ENCODE measurements around the gene GCGR.

- TF ChIP-seq, protein P1, sequence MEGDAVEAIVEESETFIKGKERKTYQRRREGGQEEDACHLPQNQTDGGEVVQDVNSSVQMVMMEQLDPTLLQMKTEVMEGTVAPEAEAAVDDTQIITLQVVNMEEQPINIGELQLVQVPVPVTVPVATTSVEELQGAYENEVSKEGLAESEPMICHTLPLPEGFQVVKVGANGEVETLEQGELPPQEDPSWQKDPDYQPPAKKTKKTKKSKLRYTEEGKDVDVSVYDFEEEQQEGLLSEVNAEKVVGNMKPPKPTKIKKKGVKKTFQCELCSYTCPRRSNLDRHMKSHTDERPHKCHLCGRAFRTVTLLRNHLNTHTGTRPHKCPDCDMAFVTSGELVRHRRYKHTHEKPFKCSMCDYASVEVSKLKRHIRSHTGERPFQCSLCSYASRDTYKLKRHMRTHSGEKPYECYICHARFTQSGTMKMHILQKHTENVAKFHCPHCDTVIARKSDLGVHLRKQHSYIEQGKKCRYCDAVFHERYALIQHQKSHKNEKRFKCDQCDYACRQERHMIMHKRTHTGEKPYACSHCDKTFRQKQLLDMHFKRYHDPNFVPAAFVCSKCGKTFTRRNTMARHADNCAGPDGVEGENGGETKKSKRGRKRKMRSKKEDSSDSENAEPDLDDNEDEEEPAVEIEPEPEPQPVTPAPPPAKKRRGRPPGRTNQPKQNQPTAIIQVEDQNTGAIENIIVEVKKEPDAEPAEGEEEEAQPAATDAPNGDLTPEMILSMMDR (conservative IDR thresholded peaks at IDR 0.05 in 1 of 2, IDR thresholded peaks at IDR 0.05 in 1 of 2; ENCODE audit: low read depth in 1 of 2, low read length in 2 of 2): no peak
- peak; percentile 95 for TF ChIP-seq EZH2 (IDR thresholded peaks at IDR 0.05; ENCODE audit: low read length, missing control alignments)
These were observed 829 bp downstream of the GCGR start for GRCh38 chr17:81804559-81805399.
